NB4 (cell line): ENCODE data around the gene EEPD1.

Experiments used
- MYC ChIP-seq: IDR thresholded peaks from 2 replicates; pipeline ENCODE4 v1.6.1; 2011; ENCODE audit warnings: low read depth, low read length
- POLR2A ChIP-seq: IDR thresholded peaks from 2 replicates; pipeline ENCODE4 v1.6.1; 2011; ENCODE audit warnings: mild to moderate bottlenecking; ENCODE audit not compliant: insufficient read length; ENCODE audit errors: extremely low read depth
- TF ChIP-seq, protein P1 (sequence below): IDR thresholded peaks from one replicate; pipeline ENCODE4 v1.5.1; 2012; ENCODE audit warnings: low read depth, low read length
- TF ChIP-seq, protein P2 (sequence below): IDR thresholded peaks from 2 replicates; pipeline ENCODE4 v1.6.1; 2011; ENCODE audit warnings: low read depth, low read length

GRCh38 chr7:36141351-36141750 is 11.7 kb upstream of the EEPD1 start:
- TF ChIP-seq, protein P1, sequence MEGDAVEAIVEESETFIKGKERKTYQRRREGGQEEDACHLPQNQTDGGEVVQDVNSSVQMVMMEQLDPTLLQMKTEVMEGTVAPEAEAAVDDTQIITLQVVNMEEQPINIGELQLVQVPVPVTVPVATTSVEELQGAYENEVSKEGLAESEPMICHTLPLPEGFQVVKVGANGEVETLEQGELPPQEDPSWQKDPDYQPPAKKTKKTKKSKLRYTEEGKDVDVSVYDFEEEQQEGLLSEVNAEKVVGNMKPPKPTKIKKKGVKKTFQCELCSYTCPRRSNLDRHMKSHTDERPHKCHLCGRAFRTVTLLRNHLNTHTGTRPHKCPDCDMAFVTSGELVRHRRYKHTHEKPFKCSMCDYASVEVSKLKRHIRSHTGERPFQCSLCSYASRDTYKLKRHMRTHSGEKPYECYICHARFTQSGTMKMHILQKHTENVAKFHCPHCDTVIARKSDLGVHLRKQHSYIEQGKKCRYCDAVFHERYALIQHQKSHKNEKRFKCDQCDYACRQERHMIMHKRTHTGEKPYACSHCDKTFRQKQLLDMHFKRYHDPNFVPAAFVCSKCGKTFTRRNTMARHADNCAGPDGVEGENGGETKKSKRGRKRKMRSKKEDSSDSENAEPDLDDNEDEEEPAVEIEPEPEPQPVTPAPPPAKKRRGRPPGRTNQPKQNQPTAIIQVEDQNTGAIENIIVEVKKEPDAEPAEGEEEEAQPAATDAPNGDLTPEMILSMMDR, result no peak
- TF ChIP-seq POLR2A (no peak), MYC (no peak)
- TF ChIP-seq, protein P2, sequence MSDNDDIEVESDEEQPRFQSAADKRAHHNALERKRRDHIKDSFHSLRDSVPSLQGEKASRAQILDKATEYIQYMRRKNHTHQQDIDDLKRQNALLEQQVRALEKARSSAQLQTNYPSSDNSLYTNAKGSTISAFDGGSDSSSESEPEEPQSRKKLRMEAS, result no peak
